DMS79 treated with DMSO at 0.1 percent for 48 hours (cell line): ENCODE measurements around the gene ATP9B.

Experiments used
- DNase-seq: peaks from one replicate; lab custom pipeline; 2025; lab: John Stamatoyannopoulos, UW

Gene ATP9B

DNA sequence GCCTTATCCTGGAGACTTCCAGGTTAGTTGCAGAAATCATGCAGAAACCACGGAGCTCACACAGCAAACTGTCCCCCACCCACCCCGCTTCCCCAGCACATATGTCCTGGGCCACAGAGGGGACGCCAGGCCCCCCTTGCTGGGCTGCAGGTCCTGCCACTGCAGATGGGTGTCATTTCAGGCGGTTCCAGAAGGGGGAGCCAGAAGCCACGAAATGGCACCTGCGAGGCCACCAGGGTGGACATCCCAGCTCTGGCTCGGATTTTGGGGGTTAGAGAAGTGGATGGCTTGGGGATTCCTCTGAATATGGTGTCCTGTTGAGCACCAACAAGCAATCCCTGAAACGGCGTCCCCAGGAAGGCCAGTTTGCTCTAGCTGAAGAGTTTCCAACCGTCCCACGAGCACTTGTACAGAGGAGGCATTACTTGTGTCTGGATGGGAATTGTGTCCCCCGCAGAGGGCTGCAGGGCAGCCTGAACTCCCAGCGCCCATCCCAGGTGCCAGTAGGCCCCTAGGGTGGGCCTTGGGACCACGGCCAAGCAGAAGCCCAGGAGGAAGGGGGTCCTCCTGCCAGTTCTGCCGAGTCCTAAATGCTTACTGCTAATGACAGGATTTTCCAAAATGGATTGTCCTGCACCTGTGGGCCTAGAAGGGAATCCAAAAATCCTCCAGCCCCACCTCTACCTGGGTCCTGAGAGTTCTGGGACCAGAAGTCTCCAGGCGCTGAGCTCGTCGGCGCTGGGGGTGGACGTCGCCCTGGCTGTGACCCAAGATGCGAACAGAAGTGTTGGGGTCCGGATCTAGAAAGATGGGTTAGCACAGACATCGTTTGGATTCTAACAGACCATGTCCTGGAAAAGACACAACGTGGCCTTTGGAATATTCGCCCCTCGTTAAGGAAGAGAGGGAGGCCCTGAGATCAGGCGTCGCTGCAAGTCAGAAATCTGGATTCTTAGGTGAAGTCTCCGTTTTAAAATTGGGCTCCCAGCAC, 311.9 kb downstream of the ATP9B start:
- DNase-seq = peak; percentile 33

DNA sequence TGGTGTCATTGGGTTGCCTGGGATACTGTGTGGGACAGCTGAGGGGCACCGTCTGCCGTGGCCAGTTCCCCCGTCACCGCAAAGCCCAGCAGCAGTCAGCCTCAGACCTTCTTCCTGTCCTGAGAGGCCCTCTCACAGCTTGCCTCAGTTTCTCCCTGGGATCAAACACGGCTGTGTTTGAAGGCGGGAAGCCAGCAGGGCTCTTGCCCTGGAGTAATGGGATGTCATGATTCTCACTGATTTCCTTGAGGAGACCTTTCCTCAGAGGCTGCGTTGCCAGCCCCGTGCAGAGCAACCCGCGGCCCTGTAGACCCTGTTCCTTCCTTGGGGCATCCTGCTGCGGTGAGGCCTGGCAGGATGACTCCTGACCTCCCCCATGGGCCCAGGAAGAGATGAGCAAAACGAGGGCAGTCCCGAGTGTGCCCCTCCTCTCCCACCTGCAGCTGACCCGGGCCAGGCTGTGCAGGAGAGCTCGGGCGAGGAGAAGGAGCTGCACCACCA, 312.7 kb downstream of the ATP9B start:
- DNase-seq = no peak

DNA sequence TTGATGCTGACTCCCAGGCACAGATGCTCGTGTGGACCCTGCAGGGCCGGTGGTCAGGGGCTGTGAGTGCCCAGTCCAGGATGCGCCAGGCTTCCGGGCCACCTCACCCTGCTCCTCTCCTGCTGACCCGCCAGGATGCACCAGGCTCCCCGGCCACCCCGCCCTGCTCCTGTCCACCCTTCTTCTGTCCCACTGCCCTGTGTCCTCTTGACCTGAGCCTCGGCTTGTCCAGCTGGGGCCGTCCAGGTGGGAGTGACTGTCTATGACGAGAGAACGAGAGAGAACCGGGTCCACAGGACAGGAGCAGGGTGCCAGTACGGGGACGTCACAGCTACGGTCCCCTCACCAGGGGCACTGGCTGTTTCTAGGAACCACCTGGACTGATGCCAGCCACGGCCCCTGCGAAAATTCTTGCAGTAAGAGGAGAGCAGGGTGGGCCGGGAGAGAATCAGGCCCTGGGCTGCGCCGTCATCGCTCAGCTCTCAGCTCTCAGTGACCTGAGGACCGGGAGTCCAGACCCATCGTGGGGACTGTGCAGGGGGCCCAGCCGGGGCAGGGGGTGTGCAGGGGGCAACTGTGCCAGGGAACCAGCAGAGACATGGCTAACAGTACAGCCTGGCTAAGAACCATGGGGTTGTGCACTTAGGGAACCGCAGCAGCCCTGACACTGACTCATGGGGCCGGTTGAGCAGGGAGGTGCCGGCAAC, 313.6 kb downstream of the ATP9B start:
- no peak for DNase-seq

DNA sequence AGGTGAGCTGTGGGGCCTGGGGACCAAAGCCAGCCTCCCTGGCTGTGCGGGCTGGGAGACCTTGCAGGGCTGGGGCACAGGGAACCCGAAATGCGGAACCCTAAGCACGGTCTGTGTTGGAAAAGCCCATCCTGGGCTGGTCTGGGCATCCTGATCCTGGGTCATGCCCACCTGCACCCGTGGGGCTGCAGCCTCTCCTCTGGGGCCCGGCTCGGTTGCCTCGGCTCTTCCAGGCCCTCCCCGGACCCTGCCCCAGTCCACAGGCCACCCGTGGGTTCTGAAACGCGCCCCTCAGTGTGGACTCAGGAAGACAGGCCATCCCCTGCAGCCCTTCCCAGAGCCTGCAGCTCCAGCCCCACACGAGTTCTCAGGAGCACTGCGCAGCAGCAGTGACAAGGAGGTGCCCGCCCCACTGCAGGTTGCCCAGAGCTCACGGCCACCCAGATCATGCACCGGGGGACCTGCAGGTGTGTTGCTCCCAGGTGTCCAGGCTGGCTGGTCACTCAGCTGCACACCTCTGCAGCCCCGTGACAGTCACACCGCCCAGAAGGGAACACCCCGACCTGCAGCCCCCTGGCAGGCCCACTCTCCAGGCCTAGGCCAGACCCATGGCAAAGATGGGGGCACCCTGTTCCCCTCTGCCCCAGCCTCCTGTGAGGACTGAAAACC, 314.3 kb downstream of the ATP9B start:
- DNase-seq = no peak

DNA sequence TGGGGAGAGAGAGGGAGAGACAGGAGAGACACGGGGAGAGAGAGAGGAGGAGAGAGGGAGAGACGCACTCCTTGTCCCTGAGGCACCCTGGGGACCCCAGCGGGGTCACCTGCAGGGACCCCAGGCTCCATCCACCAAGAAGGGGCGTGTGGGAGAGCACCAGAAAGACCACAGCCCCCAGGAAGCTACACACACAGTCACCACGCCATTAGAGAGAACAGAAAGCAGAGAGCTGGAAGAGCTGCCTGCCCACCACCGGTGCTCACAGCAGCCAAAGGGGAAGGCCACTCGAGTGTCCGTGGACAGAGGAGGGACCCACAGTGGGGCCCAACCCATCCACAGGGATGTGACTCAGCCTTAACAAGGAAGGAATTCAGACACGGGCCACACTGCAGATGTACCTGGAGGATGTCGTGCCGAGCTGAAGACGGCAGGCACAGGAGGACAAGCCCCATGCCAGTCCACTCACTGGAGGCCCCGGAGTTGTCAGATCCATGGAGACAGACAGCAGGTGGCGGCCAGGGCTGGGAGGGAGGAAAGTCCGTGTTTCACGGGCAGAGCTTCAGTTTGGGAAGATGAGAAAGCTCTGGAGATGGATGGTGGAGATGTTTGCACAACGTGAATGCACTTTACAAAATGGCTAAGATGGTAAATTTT, 315.1 kb downstream of the ATP9B start:
- no peak for DNase-seq

DNA sequence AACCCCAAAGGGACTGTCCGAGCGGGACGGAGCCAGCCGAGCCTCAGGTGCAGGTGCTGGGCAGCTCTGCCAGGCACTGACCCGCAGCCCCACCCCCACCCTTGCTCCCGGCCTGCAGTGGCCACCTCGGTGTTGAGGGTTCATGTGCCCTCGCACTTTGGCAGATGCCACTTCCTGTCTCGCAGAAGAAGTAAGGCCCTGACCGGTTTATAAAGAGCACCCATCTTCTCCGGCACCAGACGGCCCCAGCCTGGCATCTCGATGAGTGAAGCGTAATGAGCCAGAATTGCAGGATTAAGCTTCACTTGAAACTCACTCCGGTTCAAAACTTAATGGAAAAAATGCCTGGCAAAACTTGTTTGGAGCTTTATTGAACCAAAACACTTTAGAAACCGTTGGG, 315.6 kb downstream of the ATP9B start:
- DNase-seq = no peak

DNA sequence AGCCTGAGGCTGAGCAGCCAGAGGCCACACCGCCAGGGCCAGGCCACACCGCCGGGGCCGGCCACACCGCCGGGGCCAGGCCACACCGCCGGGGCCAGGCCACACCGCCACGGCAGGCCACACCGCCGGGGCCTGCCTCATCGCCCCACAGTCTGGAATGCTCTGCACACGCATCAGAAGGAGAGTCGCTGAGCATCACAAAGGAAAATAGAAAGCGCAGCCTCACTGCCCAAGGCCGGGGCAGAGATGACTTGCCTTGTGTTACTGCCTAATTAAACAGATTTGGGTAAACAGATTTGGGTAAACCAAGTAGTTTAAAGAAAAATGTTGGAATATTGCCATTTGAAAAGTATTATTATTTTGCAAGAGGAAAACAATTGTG, 316.1 kb downstream of the ATP9B start:
- no peak for DNase-seq

DNA sequence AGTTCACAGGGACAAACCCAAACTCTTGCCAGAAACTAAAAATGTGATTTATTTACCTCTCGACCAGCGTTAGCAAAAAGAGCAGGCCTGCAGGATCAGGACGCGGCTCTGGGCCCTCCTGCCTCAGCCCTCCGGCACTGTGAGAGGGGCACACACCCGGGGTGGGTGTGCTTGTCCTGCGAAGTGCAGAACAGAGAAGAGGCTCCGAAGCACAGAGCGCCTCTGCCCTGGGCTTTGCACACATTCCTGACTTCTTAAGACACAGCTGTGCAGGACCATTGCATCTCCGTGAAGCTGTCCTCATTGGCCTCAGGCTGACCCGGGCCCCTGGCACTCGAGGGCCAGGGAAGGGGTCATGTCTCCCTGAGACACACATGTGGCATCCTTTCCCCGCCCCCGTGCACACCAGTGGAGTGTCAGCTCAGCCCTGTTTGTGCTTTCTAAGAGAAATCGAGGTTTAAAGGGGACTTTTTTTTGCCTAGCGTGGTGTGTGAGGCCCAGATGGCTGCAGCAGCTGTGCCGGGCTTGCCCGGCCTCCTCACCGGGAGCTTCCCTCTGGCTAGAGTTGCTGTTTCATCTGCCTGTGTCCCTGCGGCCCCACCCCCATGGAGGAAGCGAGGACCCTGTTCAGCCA, 316.6 kb downstream of the ATP9B start:
- no peak for DNase-seq

DNA sequence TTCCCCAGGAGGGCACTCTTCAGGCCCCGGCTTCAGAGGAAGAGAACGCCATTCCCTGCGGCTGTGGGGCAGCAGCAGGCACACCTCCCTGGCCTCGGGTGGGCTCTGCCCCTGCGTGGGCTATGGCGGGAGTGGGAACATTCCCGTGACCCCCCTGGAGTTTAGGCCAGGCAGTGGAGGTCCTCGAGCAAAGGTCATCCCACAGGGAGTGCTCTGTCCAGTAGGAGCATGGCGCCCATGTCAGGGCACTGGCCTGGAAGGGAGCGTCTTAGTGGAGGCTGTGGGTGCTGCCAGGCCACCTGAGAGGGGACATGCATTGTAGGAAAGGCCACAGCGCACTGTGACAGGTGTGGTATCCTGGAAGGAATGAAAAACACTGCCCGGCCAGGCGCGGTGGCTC, 317.4 kb downstream of the ATP9B start:
- no peak for DNase-seq

DNA sequence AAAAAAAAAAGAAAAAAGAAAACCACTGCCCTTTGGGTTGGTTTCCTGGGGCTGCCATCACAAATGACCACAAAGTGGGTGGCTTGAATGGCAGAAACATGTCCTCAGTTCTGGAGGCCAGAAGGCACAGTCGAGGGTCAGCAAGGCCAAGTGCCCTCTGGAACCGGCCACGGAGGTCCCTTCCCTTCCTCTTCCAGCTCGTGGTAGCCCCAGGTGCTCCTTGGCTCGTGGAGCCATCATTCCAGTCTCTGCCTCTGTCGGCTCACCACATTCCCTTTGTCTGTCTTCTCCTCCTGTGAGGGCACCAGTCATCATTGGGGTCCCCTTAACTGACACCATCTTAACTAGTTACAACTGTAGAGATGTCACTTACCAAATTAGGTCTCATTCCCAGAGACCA, 318.0 kb downstream of the ATP9B start:
- no peak for DNase-seq

DNA sequence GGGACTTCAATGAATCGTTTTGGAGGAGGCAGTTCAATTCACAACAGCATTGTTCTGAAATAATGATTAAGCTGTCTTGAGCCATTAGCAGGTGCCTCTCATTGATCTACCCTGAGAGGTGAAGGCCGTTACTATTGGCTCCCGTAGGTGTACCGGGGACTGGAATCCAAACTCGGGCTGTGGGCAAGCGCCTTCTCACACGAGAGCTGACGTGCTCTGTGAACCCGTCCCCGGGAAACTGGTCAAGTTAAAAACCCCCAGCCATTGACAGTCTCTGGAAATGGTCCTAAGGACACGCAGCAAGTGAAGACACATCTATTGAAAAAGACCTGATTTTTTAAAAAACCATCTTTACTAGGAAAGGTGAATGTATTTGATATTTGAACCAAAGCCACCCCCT, 318.4 kb downstream of the ATP9B start:
- DNase-seq = no peak

DNA sequence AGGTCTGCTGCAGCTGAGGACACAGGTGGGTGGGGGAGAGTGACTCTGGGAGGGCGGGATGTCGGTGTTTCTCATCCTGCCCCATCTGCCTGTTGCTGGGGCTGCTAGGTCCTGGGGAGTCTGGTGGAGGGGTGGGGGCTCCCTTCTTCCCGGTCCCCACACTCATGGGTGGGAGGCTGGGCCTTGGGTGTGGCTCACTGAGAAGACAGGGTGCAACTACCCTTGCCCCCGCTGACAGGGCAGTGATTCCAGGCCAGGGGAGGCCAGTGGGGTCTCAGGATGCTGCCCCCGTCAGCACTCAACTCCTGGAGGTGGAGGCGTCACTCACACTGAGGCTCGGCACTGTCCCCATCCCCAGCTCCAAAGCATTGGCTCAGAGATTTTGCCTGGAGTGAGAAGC, 318.8 kb downstream of the ATP9B start:
- DNase-seq = no peak

DNA sequence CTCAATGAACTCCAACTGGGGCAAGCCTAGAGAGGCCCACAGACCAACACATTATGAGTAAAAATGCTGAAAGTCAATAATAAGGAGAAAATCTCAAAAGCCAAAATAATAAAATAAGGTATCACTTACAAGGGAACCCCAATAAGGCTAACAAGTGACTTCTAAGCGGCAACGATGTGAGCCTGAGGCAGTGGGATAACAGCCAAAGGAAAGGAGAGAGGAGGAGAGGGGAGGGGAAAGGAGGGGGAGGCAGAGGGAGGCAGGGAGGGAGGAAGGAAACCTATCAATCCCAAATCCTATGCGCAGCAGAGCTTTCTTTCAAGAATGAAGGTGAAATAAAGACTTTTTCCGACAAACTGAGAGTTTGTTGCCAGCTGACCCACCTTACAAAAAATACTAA, 320.5 kb downstream of the ATP9B start:
- DNase-seq = no peak

DNA sequence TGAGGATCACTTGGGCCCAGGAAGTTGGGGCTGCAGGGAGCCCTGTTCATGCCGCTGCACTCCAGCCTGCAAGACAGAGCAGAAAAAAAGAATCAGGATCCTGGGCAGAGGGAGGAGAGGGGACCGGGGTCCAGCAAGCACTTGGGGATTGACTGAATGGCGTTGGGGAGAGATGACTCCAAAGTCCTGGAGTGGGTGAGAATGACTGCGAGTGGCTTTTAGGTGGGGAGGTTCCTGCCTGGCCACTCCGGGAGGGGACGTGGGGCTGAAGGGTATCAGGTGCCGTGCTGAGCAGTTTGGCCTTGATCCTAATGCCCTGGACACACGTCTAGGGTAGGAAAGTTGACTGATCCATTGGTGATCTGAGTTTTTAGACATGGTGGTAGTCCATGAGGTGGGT, 323.0 kb downstream of the ATP9B start:
- no peak for DNase-seq

DNA sequence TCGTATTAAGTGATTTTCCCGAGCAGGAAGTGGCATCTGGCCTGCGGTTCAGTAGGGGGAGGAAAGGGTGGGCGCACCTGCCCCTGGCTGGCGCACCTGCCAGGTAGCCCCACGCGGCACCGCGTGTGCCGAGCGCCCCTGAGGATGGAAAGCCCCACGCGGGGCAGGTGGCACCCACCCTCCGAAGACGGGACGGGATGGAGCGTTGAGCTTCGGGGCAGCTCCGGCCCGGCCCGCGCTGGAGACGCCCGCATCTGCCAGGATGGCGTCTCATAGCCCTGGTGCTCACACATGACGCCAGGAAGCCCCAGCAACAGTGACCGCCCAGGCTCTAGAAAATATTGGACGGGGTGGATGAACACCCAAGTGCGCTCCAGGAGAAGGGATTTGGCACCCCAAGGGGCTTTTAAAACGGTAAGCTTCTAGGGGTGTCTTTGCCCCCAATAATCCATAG, 324.0 kb downstream of the ATP9B start:
- peak; percentile 64 for DNase-seq

DNA sequence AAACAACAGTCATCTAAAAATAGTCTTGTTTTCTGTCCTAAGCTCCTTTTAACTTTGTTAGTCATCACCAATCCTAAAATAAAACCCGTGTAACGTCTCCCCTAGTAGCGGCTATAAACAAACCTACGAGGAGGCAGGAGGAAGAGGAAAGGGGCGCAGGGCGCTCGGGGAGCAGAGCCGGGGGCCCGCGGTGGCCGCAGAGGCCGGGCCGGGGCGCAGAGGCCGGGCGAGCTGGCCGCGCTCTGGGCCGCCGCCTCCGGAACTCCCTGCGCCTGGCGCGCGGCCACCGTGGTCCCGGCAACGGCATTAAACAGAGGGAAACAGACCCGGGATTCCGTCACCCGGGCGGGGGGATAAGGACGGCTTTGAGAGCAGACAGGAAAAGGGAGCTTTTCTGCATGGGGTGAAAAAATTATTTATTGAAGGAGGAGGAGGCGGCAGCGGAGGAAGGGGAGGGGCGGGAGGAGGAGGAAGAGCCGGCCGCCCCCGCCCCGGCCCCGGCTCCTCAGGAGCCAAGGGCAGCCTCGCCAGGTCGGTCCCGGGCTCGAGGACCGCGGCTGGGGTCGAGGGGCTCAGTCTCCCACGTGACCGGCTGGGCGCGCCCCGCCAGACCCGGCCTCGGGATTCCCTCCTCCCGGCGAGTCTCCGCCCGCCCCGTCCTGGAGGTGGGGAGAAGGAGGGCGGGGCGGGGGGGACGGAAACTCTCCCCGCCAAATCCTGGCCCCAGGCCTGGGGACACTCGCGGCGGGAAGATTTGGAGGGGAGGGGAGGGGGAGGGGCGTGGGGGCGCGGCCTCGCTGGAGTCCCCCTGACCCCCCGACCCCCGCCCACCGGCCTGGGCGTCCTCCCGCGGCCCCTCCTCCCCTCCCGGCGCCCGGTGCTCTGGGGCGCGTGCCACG, 324.7 kb downstream of the ATP9B start:
- peak; percentile 68 for DNase-seq

DNA sequence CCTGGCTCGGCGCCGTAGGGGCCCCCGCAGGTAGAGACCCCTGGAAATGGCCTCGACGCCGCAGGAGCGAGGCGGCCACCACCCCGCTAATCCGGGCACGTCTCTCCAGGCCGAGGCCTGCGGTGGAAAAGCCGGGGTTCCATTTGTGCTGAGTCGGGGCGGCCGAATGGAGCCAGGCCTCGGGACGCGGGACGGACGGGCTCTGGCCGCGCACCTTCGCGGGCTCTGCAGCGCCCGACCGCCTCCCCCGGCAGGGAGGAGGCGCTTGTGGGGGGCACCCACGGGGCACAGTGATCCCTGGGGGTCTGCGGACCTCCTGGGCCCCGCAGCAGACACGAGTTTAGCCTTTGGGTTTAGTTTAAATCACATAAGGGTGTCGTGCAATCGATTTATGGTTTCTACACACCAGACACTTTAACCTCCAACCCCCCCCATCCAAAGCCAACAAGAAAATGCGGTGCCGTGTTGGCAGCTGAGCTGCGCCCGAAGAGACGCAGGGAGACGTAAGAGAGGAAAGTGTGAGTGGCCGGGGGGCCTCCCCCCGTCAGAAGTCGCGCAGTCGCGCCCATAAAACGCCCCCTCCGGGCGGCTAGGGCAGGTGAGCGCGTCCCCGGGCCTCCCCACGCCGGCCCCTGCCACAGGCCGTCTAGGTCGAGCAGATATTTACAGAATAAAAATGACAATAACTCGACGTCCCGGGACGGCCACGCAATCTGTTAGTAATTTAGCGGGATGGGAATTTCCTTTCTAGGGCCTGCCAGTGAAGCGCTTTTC, 325.5 kb downstream of the ATP9B start:
- peak; percentile 48 for DNase-seq

DNA sequence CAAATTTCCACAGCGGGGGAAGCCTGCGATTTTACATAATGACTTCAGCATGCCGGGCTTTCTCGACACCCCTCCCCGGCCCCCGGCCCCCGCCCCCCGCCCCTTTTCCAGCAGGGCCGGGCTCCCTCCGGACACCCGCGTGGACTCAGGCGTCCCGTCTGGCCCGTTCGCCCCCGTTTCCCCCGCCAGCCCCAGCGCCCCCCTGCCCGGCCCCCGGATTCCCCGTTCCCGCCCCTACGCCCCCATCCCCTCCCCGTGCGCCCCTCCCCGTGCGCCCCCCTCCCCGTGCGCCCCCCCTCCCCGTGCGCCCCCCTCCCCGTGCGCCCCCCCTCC, 326.1 kb downstream of the ATP9B start:
- DNase-seq = no peak

DNA sequence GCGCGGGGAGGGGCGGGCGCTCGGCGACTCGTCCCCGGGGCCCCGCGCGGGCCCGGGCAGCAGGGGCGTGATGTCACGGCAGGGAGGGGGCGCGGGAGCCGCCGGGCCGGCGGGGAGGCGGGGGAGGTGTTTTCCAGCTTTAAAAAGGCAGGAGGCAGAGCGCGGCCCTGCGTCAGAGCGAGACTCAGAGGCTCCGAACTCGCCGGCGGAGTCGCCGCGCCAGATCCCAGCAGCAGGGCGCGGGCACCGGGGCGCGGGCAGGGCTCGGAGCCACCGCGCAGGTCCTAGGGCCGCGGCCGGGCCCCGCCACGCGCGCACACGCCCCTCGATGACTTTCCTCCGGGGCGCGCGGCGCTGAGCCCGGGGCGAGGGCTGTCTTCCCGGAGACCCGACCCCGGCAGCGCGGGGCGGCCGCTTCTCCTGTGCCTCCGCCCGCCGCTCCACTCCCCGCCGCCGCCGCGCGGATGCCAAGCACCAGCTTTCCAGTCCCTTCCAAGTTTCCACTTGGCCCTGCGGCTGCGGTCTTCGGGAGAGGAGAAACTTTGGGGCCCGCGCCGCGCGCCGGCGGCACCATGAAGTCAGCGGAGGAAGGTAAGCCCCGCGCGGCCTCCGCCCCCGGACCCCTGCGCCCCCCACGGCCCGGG, 326.7 kb downstream of the ATP9B start, which contains the start of gene NFATC1:
NFATC1 (plus strand) TSS at position 170 of the 644 bp plus-strand sequence; CDS start at position 465, 295 bp downstream.
- DNase-seq = peak; percentile 58
